HT1080 (cell line): Measurements from ENCODE around the gene PASK. TPM values are rescaled to one million over a fixed set of nuclear protein-coding genes. Genes with fewer than 3 reads are reported as not detected.

Source experiments
- DNase-seq: peaks from one replicate; pipeline ENCODE4 v3.0.0-alpha.2; 2015; ENCODE audit warnings: low read depth
- small RNA-seq: library from RNA; depleted of rRNA; stranded (forward); fragments of <200 nt; gene quantifications from one replicate; pipeline ENCODE3, GENCODE V24; 2014
- total RNA-seq: library from RNA; depleted of rRNA; stranded (reverse); fragments of >200 nt; shearing (Covaris generic); gene quantifications from 2 replicates; pipeline ENCODE4 v1.2.3, GENCODE V29; 2014; rRNA removed

The PASK gene
- total RNA-seq, 1 experiment from 2014 or later = 6.7 TPM

DNA sequence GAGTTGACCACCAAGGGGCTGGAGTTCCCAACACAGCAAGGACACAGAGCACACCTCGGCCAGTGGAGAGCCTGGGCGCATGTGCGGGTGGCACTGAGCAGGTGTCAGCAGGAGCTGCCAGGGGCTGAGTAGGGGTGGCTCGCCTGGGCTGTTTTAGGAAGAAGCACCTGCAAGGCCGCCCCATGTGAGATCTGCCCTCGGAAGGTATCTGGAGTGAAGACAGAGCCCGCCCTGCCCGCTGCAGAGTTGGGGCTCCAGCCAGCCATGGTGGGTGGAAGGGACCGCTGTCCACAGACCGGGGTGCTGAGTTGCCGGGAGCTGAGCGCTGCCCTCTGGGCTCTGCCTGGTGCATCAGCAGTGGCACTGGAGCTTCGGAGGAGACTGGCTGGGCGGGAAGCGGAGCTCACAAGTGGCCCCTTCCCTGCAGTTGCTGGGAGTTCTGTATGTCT lies 82.4 kb downstream of the PASK start:
- DNase-seq = peak; percentile 32

DNA sequence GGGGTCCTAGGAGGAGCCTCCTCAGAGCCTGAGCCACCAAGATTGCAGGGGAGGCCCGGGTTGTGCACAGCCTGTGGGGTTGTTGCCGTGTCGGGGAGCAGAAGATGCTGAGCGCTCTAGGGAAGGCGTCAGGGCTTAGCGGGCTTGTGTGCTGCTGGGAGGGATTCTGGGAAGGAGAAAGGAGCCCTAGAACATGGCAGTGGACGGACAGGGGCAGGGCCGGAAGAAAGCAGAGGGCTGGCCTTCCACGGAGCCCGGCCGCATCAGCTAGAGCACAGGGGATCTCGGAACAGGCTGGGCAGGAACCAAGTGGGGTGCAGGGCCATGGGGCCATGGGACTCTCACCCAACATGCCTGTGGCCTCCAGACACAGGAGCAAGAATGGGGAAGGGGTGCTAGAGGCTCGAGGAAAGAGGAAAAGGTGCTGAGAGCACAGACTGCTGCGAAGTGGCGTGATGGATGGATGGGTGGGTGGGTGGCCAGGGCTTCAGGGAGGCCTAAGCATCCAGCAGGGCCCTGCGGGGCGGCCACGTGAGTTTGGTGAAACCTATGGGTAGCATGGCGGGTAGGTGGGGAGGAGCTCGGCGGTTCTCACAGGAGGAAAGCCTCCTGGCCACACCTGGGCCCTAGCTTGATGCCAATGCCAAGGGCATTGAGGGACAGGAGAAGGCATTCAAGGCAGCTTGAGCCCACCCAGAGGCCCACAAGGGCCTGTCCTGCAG lies 82.9 kb downstream of the PASK start:
- DNase-seq = no peak

DNA sequence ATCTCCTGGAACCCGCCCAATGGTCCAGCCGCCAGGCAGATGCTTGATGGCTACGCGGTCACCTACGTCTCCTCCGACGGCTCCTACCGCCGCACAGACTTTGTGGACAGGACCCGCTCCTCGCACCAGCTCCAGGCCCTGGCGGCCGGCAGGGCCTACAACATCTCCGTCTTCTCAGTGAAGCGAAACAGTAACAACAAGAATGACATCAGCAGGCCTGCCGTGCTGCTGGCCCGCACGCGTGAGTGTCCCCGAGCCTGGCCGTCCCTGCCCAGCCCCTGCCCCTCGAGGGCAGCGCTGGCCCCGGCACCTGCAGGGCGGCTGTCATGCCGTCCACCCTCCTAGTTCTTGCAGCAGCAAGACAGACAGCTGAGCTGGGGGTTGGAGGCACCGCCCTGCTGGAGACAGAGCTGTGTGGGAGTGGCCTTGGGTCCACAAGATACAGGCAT lies 83.9 kb downstream of the PASK start:
- DNase-seq = no peak

DNA sequence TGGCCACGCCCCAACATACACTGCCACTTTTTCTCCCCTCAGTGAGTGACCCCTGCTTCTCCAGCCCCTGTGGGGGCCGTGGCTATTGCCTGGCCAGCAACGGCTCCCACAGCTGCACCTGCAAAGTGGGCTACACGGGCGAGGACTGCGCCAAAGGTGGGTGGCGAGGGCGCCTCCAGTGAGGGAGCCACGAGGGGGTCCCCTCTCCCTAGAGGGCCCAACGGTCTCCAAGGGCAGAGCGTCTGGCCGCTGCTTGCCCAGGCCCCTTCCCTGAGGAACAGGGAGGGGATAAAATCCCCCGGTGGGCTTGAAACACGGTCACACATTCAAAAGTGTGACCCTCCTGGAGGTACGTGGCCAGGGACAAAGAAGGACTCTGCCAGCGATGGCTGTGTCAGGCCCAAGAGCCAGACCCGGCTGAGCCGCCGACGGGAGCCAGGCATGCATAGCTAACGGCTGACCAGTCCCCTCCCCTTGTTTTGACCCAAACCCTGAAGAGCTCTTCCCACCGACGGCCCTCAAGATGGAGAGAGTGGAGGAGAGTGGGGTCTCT lies 84.4 kb downstream of the PASK start:
- no peak for DNase-seq

DNA sequence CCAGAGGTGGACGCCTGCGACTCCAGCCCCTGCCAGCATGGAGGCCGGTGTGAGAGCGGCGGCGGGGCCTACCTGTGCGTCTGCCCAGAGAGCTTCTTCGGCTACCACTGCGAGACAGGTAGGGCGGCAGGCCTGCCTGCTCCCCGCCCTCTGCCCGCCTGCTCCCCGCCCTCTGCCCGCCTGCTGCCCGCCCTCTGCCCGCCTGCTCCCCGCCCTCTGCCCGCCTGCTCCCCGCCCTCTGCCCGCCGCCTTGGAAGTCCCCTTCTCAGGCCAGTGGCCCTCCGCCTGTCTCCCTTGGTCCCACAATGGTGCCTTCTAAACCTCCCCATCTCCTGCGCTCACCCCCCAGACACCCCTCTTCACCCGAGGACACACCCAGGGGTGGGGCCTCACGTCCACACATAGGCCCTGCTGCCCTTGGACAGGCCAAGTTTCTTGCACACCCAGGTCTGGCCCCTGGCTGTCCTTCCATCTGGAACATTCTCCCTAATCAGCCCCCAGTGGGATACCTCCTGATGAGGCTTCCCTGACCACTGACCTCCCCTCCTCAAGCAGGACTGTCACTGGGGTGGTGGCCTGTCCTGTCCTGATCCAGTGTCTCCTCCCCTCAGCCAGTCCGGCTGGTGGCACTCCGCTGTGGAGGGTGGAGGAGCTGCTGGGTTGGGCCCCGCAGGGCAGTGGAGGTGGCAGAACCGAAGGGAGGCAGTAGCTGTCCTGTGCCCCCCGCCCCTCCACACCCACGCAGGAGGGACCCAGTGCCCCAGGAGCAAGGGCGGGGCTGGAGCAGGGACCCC lies 85.1 kb downstream of the PASK start:
- DNase-seq = no peak

DNA sequence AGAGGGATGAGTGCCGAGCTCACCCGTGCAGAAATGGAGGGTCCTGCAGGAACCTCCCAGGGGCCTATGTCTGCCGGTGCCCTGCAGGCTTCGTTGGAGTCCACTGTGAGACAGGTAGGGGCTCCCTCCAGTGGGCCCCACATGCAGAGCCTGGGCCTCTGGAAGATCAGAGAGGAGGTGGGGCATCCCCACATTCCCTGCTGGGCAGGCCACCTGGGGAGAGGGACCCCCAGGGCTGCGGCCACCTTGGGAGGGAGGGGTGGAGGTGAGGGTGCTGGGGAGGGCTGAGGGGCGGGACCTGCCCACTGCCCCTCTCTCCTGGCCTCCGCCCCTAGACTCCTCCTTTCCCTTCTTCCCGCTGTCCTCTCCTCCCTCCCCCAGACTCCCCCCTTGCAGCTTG lies 85.7 kb downstream of the PASK start:
- no peak for DNase-seq

DNA sequence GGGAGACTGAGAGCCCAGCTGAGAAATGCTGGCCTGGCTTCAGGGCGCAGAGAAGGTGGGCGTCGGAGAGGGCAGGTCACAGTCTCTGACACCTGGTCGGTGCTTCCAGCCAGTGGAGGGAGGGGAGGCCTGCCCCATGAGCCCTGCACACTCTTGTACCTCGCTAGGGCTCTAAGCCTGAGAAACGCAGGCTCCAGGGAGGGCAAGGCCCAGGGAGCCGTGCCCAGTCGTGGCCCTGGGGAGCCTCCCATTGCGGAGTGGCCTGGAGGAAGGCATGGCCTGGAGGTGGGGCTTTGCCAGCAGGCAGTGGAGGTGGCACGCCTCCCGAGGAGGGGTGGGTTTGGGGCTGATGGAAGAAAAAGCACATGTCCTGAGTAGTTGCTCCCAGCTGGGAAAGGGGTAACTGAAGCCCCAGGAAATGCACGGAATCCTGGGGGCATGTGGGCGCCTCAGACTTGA lies 86.2 kb downstream of the PASK start:
- no peak for DNase-seq

DNA sequence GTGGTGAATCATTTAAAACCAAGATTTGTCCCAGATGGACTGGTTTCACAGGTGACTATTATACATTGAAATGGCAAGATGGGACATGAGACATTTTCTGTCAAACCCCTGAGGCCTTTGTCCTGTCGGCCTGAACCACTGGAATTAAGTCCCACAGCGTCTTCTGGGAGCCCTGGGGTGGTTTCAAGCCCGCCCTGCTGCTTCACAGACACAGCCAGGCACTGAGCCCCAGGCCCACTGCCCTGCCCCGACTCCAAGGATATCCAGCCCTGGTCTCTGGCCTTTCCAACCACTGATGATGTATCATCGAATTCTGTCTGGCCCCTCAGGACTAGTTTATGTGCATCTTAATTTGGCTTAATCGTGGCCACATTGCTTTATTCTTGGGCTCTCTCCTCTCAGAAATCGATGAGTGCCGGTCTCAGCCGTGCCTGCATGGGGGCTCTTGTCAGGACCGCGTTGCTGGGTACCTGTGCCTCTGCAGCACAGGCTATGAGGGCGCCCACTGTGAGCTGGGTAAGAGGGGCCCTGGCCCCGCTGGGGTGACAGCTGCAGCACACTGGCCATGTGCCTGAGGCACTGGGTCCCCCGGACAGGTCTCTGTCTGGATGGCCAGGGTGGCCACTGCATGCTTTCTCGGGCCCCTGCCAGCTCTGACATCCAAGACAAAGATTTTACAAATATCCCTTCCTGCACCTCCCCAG lies 86.7 kb downstream of the PASK start:
- no peak for DNase-seq

DNA sequence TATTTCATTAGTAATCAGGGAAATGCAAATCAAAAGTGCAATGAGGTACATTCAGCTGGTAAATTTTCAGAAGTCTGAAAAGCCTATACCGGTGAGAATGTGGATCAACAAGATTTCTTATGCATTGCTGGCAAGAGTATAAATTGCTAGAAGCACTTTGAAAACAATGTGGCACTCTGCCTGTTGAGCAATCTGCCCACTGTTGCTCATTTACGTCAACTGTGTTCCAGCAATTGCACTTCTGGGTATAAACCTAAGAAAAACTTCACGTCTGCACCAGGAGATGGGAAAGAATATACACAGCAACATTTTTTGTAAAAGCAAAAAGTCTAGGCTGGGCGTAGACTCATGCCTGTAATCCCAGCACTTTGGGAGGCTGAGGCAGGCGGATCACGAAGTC lies 88.0 kb downstream of the PASK start:
- DNase-seq = no peak

Small RNA genes within 50 kb of the gene (small RNA-seq; reads per million reads assigned to genes)
- gene AC005237.2 = not detected

Other genes starting within 250 kb of the PASK start
- gene CROCC2, start 243.1 kb downstream of the PASK start, total RNA-seq = not detected in 2 replicates
- 1.8 and 2.7 TPM in 2 replicates for gene SNED1, start 150.9 kb downstream of the PASK start, total RNA-seq
- 39.2 and 43.0 TPM in 2 replicates for gene MTERF4, start 47.2 kb downstream of the PASK start, total RNA-seq
- gene PPP1R7, start 995 bp upstream of the PASK start, total RNA-seq = 81.7 and 87.6 TPM in 2 replicates
- 0.53 and 2.4 TPM in 2 replicates for gene ANO7, start 39.2 kb upstream of the PASK start, total RNA-seq
- 424 and 497 TPM in 2 replicates for gene HDLBP, start 166.2 kb upstream of the PASK start, total RNA-seq
- gene SEPTIN2, start 166.5 kb upstream of the PASK start, total RNA-seq = 212 and 259 TPM in 2 replicates
- 29.7 and 33.8 TPM in 2 replicates for gene FARP2, start 206.8 kb upstream of the PASK start, total RNA-seq